HG03060 (cell line): ENCODE measurements around the gene HSF2BP.
"Not testable (repeated sequence)": the region's sequence is repeated elsewhere in the genome, so short reads cannot be mapped to it uniquely, and the experiment has no call there.

ENCODE experiments used
- ATAC-seq: cut with Tn5 transposase; IDR thresholded peaks from one replicate; pipeline ENCODE4 v1.9.1; 2021; ENCODE audit warnings: low read depth, moderate number of reproducible peaks; ENCODE audit not compliant: unreplicated experiment

HSF2BP gene

DNA sequence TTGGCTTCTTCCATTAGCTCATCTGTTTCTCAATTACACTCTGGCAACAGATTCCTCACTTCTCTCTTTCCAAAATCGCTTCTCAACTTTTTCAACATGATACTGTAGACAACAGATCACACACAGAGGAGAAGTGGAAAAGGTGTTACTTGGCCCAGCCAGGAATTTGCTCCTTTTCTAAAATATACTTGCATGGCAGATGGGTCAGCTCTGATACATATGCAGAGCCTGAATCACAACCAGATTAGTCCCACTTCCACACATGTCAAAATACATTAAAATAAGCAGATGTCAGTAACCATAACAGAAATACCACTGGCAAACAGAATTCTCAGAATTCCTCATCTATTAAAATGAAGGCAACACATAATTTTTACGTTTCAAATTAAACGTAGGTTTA is 89.1 kb downstream of the HSF2BP start:
- not testable (repeated sequence) for ATAC-seq

GRCh38 chr21:43562451-43562850 is 96.8 kb downstream of the HSF2BP start:
- ATAC-seq, result not testable (repeated sequence)

DNA sequence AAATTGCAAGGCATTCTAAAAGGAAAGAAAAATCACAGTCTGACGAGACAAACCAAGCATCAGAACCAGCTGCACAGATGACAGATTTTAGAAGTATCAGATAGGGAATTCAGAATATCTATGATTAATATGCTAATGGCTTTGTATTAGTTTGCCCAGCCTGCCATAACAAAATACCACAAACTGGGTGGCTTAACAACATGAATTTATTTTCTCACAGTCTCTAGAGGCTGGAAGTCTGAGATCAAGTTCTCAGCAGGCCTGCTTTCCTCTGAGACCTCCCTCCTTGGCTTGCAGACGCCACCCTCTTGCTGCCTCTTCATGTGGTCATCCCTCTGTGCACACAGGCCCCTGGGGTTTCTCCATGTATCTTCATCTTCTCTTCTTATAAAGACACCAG is 118.7 kb downstream of the HSF2BP start:
- ATAC-seq, result not testable (repeated sequence)

GRCh38 chr21:43522495-43523131 is 136.7 kb downstream of the HSF2BP start:
- ATAC-seq, result not testable (repeated sequence)

DNA sequence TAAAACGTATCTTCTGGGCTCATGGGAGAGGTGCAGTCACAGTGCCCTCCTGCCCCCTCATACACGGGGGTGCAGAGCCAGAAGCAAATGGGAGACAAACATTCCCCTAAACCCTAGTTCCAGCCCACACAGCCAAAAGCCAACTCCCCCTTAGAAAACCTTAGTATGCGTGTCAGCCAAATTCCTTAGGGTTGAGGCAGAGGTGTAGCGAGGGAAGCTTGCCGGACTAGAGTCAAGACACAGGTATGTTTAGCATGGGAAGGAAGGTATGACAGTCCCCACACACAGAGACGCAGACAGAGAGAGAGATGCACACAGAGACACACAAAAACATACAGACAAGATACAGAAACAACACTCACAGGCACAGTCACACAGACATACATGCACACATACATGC is 141.6 kb downstream of the HSF2BP start:
- not testable (repeated sequence) for ATAC-seq

DNA sequence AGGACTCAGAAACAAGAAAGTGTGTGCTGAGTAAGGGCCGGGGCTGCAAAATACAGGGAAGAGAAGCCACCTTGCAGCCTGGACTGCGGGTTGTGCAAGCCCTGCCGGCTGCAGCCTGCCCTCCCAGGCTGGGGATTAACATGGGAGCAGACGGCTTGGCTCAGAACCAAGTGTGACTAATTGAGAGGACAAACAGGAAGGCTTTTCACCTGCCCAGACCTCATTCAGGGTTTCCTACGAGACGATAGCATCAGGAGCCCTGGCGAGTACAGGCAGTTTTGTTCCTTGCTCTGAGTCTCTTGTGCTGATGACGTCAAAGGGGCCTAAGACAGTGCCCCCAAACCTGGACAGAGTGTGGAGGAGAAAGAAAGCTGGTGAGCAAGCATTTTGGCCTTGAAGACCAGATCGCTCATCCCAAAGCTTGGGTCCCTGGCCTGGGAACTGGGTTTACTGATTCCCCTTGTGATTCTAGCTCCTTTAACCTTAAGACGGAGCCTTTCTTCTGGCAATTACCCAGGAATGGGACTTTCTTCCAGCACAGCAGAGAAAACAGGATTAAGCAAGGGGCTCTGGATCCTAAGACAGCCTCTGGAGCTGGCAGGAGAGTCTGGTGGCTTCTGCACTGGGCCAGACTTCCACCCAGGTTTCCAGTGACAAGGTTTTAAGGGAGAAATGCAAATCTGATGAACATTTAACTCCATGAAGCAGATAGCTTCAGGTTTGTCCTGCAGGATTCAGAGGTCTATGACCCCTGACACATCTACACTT is 142.2 kb downstream of the HSF2BP start:
- ATAC-seq, result not testable (repeated sequence)

DNA sequence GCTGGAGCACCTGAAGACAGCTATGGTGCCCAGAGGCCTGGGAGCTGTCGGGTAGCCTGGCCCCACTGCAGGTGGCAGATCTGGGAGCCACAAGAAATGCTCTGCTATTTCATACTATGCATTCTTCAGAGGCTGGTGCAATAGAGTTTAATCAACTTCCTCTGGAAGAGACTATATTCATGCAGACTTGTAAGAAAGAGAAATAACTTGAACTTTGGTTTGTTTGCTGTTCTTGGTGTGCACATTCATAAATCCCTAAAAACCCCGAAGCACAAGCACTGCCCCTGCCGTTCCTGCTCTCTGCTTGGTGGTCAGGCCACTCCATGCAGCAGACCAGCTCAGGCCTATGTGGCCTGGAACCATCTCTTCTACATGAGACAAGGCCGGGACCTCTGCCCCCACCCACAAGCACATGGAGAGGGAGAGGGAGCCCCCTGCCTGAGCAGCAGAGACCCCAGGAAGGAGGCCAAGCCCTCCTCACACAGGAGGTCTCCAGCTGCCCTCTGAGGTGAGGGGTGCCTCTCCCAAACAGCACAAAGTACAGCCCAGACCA is 142.9 kb downstream of the HSF2BP start:
- ATAC-seq, result not testable (repeated sequence)

GRCh38 chr21:43514834-43515233 is 144.5 kb downstream of the HSF2BP start:
- ATAC-seq, result not testable (repeated sequence)

DNA sequence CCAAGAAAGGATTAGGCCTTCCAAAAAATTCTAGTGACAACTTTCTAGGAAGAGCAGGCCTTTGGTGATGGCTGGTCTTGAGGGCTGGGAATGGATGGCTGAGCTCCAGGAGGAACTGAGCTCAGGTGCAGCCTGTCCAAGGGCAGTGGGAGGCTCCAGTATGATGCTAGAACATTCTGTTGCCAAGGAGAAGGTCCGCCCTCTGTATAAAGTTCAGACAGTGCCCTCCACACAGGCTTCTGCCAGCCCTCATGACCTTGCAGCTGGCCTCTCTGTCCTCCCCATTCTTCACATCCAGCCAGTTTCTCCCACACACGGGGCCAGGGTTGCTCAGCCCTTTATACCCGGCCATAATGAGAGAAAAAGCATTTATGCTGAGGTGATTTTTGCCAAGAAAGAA is 146.3 kb downstream of the HSF2BP start:
- not testable (repeated sequence) for ATAC-seq

DNA sequence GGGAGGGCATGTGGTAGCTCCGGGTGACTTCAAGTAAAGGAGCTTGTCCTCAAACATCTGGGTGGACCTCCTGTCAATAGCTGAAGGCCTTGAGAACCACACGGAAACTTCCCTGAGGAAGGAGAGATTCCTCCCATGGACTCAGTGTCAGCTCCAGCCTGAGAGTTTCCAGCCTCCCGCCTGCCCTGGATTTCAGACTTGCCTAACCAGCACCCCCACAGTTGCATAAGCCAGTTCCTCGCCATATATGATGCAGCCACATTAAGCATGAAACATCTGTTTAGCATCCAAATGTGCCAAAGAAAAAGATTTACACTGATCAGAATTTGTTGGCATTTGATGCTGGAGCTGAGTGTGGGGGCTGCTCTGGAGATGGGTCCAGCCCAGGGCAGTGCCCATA is 148.1 kb downstream of the HSF2BP start:
- not testable (repeated sequence) for ATAC-seq

- ATAC-seq, result not testable (repeated sequence)
These were observed 148.6 kb downstream of the HSF2BP start for GRCh38 chr21:43510669-43511068.

DNA sequence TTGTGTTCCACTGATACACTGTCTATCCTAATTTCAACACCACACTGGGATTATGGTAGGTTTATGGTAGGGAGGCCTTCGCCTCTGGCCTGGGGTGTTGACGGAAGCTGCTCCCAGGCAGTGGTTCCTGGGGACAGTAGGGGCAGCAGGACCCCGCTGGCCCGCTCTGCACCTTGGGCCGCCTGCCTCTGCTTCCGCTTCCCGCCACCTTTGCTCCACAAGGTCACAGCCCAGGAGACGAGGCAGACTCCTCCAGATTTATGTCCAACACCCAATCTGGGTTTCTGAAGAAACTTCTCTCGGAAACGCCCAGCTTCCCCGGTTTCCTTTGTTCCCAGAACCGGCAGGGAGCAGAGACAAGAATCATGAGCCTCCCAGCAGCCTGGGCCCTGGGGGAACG is 155.4 kb downstream of the HSF2BP start:
- not testable (repeated sequence) for ATAC-seq

- ATAC-seq, result not testable (repeated sequence)
These were observed 156.1 kb downstream of the HSF2BP start for GRCh38 chr21:43503075-43503750.

- not testable (repeated sequence) for ATAC-seq
These were observed 156.7 kb downstream of the HSF2BP start for GRCh38 chr21:43502407-43503071.

- ATAC-seq, result not testable (repeated sequence)
These were observed 160.4 kb downstream of the HSF2BP start for GRCh38 chr21:43498924-43499323.

DNA sequence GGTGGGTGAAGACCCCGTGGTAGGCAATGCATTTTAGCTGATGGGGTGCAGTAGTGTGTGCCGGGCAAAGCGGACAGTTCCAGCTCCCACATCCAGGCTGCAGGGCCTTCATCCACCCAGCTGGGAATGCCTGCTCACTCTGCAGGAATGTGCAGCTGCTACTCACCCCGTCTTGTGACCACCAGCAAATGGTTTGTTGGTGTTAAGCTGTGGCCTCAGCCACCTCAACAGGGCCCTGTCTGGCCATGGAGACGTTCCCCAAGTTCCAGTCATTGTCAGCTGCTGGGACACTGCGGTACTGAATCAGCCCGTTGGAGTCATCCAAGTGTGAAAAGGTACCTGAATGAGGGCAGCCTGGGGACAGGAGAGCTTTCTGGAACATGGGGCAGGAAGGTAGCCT is 161.2 kb downstream of the HSF2BP start:
- not testable (repeated sequence) for ATAC-seq

DNA sequence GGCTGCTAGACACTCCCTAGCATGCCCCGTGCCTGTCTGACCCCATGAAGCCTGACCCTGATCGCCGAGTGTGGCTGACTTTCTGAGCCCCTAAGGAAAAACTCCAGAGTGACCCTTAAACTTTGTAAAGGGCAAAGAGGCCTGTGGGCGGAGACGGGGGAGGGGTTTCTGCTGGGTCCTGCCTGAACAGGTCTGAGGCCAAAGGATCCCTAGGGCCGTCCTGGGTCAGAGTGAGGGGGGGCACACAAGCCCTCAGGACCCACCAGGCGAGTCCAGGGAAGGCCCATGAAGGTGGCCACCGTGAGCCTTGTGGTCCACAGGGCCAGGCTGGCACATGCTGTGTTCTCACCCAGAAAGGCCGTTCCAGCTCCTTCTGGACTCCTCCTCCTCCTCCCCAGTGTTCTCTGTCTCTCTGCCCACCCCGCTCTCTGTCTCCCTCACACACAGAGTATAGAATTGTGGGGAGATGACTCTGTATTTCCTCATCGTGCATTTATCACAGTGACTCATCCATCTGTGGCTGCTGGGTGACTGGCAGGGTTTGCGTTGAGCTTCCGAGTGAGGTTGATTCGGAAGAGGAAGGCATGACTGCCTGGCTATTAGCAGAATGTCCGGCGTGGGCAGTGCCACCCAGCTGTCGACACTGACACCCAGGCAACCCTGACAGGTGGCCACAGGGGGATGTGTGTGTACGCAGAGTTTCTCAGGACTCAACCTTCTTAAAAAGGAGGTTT is 164.8 kb downstream of the HSF2BP start:
- ATAC-seq, result not testable (repeated sequence)

GRCh38 chr21:43493471-43493870 is 165.8 kb downstream of the HSF2BP start:
- ATAC-seq, result not testable (repeated sequence)

- ATAC-seq, result not testable (repeated sequence)
These were observed 171.1 kb downstream of the HSF2BP start for GRCh38 chr21:43488235-43488634.

GRCh38 chr21:43486051-43486450 is 173.2 kb downstream of the HSF2BP start:
- ATAC-seq, result not testable (repeated sequence)
